OCI-LY3 (cell line): ENCODE data around the gene MAP3K7.

Source experiments
- EZH2phosphoT487 ChIP-seq: fragments of 200-600 bp; shearing (Covaris generic); IDR thresholded peaks from 2 replicates; pipeline ENCODE4 v1.6.1; 2018; ENCODE audit warnings: antibody characterized with exemption, mixed run types, low read depth
- TF ChIP-seq, protein P1 (sequence below): fragments of 200-600, 300-600 bp; sonication (generic); IDR thresholded peaks from 2 replicates; pipeline ENCODE4 v1.5.1; 2014; ENCODE audit warnings: antibody characterized with exemption, low read length, low read depth

DNA sequence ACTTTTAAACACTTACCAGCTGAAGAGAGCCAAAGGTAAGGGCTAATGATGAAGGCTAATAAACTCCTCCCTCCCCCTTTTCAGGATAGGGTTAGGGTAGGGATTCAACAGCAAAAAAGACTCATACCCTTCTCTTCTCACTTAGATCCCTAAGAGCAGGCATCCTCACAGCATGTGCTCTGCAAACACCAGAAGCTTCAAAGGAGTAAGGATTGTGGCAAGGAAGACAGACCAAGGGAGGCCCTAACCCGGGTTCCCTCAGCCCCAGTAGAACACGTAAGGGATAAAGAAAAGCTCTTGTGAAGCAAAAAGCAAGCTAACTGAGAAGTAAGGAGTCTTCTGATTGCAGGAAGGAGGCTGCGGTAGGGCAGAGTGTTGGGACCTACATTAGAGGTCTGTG lies 11.6 kb downstream of the MAP3K7 start:
- TF ChIP-seq, protein P1, sequence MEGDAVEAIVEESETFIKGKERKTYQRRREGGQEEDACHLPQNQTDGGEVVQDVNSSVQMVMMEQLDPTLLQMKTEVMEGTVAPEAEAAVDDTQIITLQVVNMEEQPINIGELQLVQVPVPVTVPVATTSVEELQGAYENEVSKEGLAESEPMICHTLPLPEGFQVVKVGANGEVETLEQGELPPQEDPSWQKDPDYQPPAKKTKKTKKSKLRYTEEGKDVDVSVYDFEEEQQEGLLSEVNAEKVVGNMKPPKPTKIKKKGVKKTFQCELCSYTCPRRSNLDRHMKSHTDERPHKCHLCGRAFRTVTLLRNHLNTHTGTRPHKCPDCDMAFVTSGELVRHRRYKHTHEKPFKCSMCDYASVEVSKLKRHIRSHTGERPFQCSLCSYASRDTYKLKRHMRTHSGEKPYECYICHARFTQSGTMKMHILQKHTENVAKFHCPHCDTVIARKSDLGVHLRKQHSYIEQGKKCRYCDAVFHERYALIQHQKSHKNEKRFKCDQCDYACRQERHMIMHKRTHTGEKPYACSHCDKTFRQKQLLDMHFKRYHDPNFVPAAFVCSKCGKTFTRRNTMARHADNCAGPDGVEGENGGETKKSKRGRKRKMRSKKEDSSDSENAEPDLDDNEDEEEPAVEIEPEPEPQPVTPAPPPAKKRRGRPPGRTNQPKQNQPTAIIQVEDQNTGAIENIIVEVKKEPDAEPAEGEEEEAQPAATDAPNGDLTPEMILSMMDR = no peak
- no peak for TF ChIP-seq EZH2phosphoT487
